NCI-H526 (cell line): Measurements from ENCODE around the gene METTL1.
"Not testable (repeated sequence)": the region's sequence is repeated elsewhere in the genome, so short reads cannot be mapped to it uniquely, and the experiment has no call there.

Experiments used
- DNase-seq, 2 experiments: peaks; one replicate each; lab custom pipeline; 2025; lab: John Stamatoyannopoulos, UW

METTL1 gene

DNA sequence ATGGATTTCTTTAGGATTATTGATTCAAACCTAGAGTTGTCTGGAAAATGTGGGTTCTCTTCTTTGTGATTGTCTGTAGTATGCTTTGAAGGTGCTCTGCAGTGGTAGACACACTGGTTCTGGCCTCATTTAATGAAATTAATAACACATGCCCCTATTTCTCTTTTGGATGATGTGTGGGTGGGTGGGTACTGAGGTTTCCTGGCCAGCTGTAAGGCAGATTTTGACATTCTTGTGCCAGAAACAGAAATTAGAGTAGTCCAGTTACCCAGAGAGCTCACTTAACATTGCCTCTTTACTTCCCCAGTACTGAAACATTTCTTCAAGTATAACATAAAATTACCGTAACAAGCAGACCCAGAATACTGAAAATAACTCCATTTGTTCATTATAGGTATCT is 25.1 kb upstream of the METTL1 start:
- DNase-seq = no peak

DNA sequence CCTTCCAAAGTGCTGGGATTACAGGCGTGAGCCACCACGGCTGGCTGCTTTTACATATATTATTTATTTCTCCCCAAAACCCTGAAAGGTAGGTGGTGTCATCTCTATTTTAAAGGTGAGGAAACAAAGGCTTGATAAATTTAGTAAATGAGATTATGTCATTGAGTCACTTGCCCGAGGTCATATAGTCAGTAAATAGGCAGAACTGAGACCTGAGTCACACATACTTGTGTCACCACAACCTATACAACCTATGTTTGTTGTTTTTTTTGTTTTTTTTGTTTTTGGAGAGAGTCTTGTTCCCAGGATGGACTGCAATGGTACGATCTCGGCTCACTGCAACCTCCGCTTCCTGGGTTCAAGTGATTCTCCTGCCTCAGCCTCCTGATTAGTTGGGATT is 23.4 kb upstream of the METTL1 start:
- no peak for DNase-seq

DNA sequence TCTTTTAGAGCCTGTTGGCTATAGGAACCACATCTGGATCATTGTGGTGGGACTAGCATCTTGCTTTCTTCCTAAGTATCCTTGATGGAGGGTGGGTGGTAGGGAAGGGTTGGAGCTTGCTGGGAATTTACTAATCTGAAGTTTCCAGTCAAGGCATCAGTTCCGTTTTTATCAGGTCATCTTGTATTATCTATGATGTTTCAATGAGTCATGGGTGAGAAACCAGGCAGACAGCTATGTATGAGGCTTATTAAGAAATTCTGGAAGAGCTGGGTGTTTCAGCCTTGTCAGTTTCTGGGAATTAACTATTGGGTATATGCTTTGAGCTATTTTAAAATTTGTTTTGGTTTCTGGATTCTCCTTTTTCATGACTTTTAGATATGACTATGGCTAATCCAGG is 22.0 kb upstream of the METTL1 start:
- DNase-seq = no peak

DNA sequence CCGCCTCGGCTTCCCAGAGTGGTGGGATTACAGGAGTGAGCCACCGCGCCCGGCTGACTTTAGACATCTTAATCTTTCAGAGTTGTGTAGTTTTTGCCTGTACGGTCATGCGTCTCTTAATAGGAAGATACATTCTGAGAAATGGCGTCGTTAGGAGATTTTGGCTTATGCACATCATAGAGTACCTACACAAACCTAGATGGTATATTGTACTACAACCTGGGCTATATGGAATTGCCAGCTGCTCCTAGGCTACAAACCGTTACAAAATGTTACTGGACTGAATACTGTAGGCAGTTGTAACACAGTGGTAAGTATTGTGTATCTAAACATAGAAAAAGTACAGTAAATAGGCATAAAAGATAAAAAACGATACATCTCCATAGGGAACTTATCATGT is 12.0 kb upstream of the METTL1 start:
- no peak for DNase-seq

DNA sequence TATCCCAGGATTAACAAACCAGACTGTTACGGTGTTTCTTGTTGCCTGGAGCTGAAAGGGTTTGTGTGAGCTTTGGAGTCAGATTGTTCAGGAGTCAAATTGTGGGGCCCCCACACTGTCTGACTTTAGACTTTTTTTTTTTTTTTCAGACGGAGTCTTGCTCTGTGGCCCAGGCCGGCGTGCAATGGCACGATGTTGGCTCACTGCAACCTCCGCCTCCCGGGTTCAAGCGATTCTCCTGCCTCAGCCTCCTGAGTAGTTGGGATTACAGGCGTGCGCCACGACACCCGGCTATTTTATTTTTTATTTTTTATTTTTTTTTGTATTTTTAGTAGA is 11.5 kb upstream of the METTL1 start:
- no peak for DNase-seq

DNA sequence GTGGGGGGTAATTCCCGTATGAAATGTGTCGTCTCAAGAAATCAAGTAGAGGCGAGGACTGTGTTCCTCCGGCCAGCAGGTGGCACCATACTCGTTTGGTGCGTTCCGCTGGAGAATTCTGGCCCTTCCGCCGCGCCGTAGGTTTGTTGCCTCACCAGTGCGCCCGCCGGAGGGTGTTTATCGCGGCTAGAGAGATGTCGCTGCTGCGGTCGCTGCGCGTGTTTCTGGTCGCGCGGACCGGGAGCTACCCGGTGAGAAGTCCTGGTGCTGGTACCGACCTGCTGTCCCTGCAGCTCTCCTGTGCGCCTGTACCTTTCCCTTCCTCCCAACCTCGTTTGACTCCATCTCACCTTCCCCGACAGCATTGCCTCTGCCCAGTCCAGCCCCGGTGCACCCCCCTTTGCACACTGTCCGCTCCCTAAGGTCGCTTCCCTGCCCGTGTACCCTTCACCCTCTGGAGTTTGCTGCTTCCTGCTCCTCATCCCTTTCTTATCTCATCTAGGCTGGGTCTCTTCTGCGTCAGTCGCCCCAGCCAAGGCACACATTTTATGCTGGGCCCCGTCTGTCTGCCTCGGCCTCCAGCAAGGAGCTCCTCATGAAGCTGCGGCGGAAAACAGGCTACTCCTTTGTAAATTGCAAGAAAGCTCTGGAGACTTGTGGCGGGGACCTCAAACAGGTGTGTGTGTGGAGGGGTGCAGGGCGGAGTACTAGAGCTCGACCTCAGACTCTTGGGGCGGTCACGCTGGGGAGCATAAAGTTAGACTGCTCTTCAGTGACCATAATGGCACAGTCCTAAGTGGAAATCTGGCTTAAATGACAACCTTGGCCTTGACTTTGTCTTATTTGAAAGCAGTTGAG is 10.9 kb upstream of the METTL1 start, which contains the start of gene TSFM:
Gene TSFM, plus strand, starts transcription at position 180 of the 858 bp plus-strand sequence. Its CDS starts 15 bp downstream, at position 195.
- DNase-seq = peak; percentile 85 to 97

DNA sequence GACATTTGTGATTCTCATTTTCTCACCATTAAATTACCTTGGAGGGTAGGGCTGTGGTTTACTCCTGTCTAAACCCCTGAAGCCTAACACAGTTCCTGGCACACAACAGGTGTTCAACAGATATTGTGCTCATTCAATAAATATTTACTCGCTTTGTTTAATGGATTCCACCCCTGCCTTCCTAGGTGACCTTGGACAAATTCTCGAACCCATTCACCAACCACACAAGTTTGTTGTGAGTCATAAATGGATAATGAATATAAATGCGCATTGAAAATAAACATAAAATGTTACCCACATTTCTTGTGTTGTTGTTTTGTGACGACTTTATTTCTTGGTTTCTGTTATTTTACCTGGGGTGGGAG is 10.3 kb upstream of the METTL1 start:
- DNase-seq = no peak

DNA sequence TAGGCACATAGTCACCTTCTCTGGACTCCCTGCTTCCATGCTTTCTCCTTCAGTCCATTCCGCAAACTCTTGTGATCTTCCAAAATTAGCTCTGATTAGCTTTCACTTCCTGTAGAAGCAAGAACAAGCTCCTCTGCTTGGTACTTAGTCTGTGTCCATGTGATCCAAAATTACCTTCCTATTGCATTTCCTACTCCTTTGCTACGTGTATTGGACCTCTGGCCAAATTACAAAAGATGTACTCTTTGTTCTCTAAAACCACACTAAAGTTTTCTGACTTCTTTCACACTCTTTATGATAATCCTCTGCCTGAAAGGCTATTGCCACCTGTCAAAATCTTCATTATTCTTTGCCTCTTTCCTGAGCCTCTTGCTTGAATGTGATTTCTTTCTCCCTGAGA is 9.9 kb upstream of the METTL1 start:
- DNase-seq = no peak

DNA sequence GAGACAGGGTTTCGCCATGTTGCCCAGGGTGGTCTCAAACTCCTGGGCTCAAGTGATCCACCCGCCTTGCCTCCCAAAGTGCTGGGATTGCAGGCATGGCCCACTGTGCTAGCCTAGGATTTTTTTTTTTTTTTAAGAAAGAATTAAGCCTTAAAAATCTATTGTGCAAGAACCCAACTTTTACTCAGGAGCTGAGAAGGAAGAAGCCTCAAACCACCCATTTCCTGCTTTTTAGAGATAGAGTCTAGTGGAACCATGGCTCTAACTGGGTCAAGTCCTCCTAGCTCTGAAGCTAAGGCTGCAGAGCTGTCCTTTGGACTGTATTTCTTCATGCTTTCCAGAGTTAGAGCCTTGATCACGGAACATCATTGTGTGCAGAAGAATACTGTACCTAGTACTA is 9.3 kb upstream of the METTL1 start:
- DNase-seq = no peak

DNA sequence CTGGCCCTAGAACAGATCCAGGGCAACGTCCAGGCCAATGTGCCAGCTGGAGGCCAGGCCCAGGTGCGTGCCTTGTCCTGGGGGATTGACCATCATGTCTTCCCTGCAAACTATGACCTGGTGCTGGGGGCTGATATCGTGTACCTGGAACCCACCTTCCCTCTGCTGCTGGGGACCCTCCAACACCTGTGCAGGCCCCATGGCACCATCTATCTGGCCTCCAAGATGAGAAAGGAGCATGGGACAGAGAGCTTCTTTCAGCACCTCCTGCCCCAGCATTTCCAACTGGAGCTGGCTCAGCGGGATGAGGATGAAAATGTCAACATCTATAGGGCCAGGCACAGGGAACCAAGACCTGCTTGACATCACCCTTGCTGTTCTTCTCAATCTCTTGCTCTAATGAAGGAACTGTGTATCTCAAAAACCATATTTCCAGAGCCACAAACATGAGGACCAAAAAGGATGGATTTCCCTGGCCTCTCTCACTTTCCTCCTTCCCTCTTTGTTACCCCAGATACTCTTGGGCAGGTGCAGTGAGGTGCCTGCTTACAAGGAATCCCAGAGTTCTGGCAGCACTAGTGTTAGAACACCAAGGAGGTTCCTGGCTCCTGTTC is 8.5 kb upstream of the METTL1 start:
- DNase-seq = no peak

DNA sequence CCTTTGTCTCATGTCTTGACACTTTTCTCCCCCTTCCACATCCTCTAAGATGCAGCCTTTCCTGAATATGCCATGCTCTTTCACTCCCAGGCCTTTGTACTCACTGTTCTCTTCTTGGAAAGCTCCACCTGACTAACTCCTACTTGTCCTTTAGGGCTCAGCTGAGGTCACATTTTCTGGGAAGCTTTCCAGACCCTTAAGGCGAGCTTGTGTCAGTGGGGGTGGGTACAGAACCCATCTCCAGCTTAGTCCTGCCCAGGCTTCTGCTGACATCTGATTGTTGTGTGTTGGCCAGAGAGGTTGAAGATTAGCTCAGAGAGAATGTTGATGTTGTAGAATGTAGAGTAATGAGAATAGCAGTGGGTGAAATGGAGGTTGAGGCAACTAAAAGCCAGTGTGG is 7.8 kb upstream of the METTL1 start:
- no peak for DNase-seq

DNA sequence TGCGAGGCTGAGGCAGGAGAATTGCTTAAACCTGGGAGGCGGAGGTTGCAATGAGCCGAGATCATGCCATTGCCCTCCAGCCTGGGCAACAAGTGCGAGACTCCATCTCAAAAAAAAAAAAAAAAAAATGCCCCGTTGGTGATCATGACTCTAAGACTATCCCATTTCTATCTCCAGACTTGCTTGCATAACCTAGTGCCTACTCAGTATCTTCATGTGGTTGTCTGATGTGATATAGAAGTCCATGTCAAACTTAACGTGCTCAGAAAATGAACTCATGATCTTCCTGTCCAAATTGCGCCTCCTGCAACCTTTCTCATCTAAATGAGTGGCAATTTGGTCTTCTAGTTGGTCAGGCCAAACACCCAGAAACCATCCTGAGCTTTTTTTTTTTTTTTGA is 6.0 kb upstream of the METTL1 start:
- no peak for DNase-seq

DNA sequence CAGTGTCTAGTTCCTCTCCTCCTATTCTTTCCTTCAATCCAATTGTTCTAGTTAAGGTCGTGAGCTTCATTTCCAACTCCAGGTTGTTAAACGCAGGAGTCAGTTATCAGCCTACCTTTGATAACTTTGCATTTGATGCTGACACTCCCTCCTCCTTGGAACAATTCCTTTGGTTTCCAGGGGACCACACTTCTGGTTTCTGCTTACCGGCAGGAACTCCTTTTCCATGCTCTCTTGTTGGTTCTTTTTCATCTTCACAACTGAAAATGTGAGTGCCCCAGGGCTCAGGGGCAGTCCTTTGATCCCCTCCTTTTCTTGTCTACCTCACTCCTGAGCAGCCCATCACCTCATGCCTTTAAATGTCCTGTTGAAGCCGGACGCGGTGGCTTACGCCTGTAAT is 5.5 kb upstream of the METTL1 start:
- no peak for DNase-seq

DNA sequence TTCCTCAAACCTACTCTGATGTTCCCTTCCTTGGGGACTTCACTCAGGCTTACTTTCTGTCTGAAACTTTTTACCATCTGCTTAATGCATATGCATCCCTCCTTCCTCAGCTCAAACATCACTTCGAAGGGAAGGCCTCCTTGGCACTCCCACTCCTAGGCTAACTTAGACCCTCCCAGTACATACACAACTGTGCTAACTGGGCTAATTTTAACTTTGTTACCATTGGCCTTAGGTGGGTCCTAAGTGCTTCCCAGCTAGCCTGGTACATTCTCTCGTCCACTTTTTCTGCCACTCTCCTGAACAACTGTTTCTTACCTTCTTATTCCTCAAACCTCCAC is 4.3 kb upstream of the METTL1 start:
- DNase-seq = no peak

DNA sequence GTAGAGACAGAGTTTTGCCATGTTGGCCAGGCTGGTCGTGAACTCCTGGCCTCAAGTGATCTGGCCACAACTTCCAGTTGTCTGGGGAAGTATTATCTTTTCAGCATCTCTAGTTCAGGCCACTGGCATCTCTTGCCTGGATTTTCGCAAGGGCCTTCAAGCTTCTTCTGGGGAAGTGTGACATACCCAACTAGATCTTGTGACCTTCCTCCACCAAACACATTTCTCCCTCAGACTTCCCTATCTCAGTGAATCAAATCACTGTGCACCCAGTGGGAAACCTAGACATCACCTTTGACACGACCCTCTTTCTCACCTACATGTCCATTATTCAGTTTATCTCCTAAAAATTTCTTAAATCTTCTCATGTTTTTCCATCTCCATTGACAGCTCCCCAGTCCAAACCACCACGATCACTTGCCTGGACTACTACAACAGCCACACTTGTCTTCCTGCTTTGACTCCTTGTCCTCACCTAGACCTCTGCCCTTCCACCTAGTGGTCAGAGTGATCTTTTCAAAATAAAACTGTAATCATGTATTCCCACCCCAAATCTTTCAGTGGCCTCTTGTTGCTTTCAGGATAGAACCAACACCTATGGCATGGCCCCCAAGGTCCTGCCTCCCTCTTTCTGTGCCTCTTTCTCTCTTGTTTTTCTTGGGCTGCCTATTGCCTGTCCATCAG is 3.8 kb upstream of the METTL1 start:
- DNase-seq = no peak

DNA sequence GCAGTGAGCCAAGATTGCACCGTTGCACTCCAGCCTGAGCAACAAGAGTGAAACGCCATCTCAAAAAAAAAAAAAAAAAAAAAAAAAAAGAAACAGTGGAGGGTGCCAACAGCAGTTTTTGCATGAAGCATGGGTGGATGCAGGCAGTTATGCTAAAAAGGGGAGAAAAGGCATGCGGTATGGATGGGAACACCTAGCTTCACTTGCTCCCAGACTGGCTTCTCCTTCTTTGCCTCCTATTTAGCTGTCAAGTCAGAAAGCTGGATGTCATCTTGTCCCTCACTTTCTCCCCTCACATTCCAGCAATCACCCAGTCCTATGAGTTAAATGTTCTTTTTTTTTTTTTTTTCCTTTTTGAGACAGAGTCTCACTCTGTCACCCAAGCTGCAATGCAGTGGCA is 3.1 kb upstream of the METTL1 start:
- DNase-seq = no peak

DNA sequence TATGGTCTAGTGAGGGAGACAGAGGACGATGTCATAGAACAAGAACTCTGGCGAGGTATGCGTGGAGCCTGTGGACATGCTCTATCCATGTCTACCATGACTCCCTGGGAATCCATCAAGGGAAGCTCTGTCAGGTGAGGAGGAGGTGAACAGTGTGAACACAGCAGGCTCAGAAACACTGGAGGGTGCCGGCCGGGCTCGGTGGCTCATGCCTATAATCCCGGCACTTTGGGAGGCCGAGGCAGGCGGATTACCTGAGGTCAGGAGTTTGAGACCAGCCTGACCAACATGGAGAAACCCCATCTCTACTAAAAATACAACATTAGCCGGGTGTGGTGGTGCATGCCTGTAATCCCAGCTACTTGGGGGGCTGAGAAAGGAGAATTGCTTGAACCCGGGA is 2.7 kb upstream of the METTL1 start:
- DNase-seq = not testable (repeated sequence)

DNA sequence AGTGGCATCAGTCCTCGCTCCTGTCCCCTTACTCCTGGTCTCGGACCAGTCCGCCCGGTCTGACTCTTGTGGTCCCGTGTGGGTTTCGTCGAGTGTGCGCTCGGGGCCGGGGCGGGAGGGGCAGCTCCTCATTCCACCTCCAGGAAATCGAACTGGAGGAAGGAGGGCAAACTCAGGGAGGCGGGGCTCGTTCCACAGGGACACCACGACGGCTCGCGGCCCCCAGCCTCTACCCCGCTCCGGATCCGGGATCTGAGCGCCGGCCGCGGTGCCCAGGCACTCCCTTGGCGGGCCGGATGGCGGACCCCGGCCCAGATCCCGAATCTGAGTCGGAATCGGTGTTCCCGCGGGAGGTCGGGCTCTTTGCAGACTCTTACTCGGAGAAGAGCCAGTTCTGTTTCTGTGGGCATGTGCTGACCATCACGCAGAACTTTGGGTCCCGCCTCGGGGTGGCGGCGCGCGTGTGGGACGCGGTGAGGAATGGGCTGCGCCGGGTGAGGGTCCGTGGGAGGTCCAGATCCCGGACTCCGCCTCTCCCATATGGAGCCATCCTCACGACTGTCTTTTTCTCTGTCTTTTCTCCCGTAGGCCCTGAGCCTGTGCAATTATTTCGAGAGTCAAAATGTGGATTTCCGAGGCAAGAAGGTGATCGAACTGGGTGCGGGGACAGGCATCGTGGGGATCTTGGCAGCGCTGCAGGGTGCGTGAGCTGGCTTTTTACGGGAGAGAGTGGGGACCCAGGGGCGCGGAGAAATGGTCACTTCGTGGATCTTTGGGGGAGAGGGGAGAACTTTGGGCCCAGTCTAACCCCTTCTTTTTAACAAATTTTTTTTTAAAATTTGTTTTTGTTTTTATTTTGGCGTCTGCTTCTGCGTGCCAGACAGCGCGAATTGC is 771 bp upstream of the METTL1 start, which contains the start of gene EEF1AKMT3:
Gene EEF1AKMT3, plus strand, starts transcription at position 186 of the 894 bp plus-strand sequence. Its CDS starts 111 bp downstream, at position 297.
- DNase-seq = peak in 1 of 2 experiments; percentile 82

DNA sequence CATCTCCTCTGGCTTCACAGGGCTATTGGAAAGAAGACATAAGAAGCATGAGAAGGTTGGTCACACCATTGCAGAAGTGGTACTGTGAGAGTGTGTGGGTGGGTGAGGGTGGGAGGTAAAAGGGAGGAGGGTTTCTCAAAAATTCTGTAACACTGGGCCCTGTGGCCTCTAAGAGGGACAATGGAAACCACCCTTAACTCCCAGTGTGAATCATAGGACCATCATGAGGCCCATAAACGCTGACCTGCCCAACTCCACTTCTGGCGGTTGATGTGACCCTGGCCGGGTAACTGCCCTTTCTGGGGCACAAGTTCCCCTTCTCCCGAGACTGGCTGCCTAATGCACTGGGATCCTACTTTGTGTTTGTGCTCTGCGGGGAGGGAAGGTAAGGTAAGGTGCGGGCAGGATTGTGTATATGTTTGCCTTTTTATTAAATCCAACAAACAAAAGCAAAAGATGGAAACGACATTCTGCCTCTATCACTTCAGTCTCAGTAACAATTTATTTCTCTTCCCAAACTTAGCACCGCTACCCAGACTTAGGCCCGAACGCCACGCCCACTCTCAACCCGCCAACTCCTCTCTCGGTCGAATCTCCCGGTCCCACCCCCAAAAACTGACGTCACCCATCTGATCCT is 551 bp downstream of the METTL1 start:
- peak in 1 of 2 experiments; percentile 92 for DNase-seq

DNA sequence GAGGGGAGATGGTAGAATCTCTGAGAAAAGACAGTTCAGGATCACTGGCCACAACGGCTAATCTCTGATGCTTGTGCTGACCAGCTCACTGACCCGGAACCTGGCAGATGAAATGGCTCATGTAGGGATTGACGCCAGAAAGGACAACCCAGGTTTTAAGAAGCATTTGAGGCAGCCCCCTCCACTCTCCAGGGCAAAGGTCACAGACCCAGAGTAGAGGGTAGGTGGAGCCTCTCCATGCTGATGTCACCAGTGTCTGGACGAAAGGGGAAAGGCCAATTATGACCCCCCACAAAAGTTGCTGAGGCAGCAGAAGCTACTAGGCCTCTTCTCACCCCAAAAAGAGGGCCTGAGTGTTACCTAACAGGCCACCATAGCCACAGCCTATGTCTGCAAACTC is 1.2 kb downstream of the METTL1 start:
- no peak for DNase-seq

DNA sequence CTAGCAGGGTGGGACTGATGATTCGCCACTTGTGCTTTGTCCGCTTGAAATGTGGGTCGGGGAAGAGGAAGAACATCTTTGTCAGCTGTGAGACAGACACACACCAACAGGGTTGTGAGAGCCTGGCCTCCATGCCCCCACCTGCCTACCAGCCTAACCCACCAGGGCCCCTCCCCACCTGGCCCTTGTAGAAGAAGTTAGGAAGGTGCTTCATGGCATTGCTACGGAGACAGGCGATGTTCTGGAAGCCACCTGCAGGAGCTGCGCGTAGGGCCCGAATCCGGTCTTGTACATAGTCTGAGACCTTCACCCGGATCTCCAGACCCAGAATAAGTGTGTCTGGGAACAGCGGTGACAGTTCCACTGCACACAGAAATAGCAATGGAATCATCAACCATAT is 2.3 kb downstream of the METTL1 start:
- DNase-seq = no peak

DNA sequence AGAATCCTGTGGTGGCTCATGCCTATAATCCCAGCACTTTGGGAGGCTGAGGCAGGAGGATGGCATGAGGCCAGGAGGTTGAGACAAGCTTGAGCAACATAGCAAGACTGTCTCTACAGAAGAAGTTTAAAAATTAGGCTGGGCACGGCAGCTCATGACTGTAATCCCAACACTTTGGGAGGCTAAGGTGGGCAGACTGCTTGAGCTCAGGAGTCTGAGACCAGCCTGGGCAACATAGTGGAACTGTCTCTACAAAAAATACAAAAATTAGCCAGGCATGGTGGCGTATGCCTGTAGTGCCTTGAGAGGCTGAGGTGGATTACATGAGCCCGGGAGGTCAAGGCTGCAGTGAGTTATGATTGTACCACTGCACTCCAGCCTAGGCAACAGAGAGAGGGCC is 4.0 kb downstream of the METTL1 start:
- no peak for DNase-seq
